Prostate gland (tissue), 2 donors: Measurements from ENCODE around the gene POU3F3.

Experiments
- POLR2A ChIP-seq: fragments of 450-650 bp; IDR thresholded peaks from one replicate; pipeline ENCODE4 v1.6.1; 2016; ENCODE audit warnings: antibody characterized with exemption, mild to moderate bottlenecking
- TF ChIP-seq, protein P1 (sequence below), 4 experiments: fragments of 200-600 bp in 2 of 4; fragments of 450-650 bp in 2 of 4; sonication (generic) in 2 of 4; IDR thresholded peaks; 1 replicate in 3 of 4; 2 replicates in 1 of 4; pipeline ENCODE4 v1.5.1; 2016 to 2019; ENCODE audit warnings: antibody characterized with exemption in 4 of 4, mild to moderate bottlenecking in 2 of 4, moderate library complexity in 2 of 4

DNA sequence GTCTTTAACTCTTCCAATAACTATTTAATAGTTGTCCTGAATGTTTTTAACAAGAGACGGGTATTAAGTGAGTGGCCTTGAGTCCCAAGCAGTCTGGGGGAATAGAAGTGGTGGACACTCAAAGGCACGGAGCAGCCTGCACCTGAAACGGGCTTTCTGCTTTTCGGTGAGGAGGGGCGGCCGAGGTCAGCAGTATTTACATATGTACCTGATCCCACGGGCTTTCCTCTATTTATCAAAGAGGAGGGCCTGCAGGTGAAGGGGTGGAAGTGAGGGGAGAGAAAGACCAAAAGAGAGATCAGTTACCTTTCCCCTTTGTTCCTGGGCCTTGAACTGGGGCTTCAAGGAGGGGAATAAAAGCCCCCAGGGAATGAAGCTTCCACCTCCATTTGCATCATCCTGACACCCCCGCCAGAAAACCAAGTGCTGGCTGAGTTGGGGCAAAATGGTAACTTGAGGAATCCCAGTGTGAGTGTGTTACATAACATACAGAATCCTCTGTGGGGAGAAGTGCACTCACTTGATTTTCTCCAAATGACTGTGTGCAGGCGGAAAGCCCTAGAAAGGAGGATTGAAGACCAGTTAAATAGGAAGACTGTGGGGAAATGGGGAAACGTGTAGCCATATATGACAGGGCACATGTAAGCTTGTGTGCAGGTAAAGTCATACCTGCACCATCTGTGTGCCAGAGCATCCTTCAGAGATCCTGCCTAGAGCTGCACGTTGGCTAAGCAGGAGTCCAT lies 12.4 kb downstream of the POU3F3 start:
- TF ChIP-seq, protein P1, sequence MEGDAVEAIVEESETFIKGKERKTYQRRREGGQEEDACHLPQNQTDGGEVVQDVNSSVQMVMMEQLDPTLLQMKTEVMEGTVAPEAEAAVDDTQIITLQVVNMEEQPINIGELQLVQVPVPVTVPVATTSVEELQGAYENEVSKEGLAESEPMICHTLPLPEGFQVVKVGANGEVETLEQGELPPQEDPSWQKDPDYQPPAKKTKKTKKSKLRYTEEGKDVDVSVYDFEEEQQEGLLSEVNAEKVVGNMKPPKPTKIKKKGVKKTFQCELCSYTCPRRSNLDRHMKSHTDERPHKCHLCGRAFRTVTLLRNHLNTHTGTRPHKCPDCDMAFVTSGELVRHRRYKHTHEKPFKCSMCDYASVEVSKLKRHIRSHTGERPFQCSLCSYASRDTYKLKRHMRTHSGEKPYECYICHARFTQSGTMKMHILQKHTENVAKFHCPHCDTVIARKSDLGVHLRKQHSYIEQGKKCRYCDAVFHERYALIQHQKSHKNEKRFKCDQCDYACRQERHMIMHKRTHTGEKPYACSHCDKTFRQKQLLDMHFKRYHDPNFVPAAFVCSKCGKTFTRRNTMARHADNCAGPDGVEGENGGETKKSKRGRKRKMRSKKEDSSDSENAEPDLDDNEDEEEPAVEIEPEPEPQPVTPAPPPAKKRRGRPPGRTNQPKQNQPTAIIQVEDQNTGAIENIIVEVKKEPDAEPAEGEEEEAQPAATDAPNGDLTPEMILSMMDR (IDR thresholded peaks at IDR 0.05), result no peak
- TF ChIP-seq POLR2A, result no peak
